ENCODE results near the gene SYTL1. TPM values are rescaled to one million over a fixed set of nuclear protein-coding genes. Genes with fewer than 3 reads are reported as not detected.

Gene SYTL1
- total and polyA plus RNA-seq, 9 of the 15 experiments (the other 6 are each of a cell fraction or from before 2014, with no cell fraction given), result 0.04 to 9.3 (median 1.7) TPM

DNA sequence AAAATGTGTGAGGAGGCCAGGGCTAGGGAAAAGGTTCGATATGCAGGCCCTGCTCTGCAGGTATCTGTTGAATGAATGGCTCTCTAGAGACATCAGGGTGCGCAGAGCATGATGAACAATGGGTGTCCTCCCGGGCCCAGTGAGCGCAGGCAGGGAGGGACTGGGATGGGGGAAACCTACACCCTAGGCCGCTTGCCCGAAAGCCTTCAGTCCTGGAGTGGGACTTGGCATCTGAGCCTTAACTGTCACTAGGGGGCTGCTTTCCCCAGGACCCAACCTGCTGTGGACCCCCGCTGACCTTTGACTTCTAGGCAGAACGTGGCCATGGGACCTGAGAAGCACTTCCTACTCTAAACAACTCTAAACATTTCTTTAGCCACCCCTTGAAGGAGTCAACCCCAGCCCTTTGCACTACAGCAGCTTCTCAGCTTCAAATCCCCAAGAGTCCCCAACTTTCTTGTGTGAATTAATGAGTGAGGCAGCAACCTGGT lies 25.4 kb downstream of the SYTL1 start (continued):
- TF ChIP-seq KDM5B (IDR thresholded peaks at IDR 0.05; ENCODE audit: insufficient replicate concordance, low read depth, low read length), result no peak

GRCh38 chr1:27368869-27369582 lies 27.2 kb downstream of the SYTL1 start:
- H3K4me1 ChIP-seq (replicated peaks in 1 of 2; ENCODE audit: control insufficient read depth in 2 of 2, insufficient read depth in 2 of 2, low read length in 2 of 2), result peaks cover 20 to 52% of the 10 kb centered on the region in 2 experiments; a peak in 4 of 5 replicates
- H3K79me2 ChIP-seq (ENCODE audit: control insufficient read depth, insufficient read depth, low read length), result no peaks in the 10 kb centered on the region
- peak overlapping the region in 1 of 2 experiments; percentile 62; a peak in 1 of 4 replicates for H3K9ac ChIP-seq (ENCODE audit: insufficient read depth in 1 of 2, low read depth in 2 of 2, low read length in 2 of 2)
- no peaks in the 10 kb centered on the region for H3K9me1 ChIP-seq (ENCODE audit: control insufficient read depth, insufficient read depth, low read length)
- DNase-seq (ENCODE audit: extremely low read depth in 1 of 4, low spot score in 3 of 4), result no peak
- H3K9me3 ChIP-seq (replicated peaks; ENCODE audit: control insufficient read depth, insufficient read depth, low read depth, low read length), result no peaks in the 10 kb centered on the region
- H4K20me1 ChIP-seq (replicated peaks; ENCODE audit: control insufficient read depth, insufficient read depth, low read length), result no peaks in the 10 kb centered on the region; the same call in 1 of the 2 replicates
- no peaks in the 10 kb centered on the region for H3K27me3 ChIP-seq (ENCODE audit: control insufficient read depth in 2 of 2, insufficient read depth in 2 of 2, low read length in 2 of 2)
- no peak overlapping the region for H3K27ac ChIP-seq (ENCODE audit: extremely low read depth, low read depth, low read length)
- no peak for ATAC-seq
- H3K4me2 ChIP-seq (ENCODE audit: insufficient read depth, low read length), result no peak overlapping the region
- POLR2A ChIA-PET, result interaction anchor here (0.6 to 1.8 kb wide), 5 partner anchors 10 to 890 kb away, joined by 3 to 5 read pairs (median 3); no protein-coding TSS in a partner anchor
- intact Hi-C loops (cut with micrococcal nuclease) (loop anchor here (10.0 kb wide), 1 partner anchor 174 kb away; no protein-coding TSS in a partner anchor), in situ Hi-C loops (cut with MboI) (no loop called here)
- H2AFZ ChIP-seq (ENCODE audit: low read depth, low read length), result no peak overlapping the region
- CTCF ChIA-PET (ENCODE audit: low intra/inter-chr PET ratio), result interaction anchor here (1.1 to 1.2 kb wide), 2 partner anchors 36 to 267 kb away, joined by 3 read pairs; no protein-coding TSS in a partner anchor
- H3K36me3 ChIP-seq (ENCODE audit: control insufficient read depth, insufficient read depth, low read length), result no peaks in the 10 kb centered on the region
- TF ChIP-seq ZNF263 (CRISPR knock-in tag; IDR thresholded peaks at IDR 0.05; ENCODE audit: borderline replicate concordance), result 0 out of 2 replicates have a peak, but pooled peaks have one; percentile 16
- no peak for TF ChIP-seq MYNN (IDR thresholded peaks at IDR 0.05)
- TF ChIP-seq MYNN (CRISPR knock-in tag; IDR thresholded peaks at IDR 0.05), result no peak
- TF ChIP-seq SMARCA4 (IDR thresholded peaks at IDR 0.05), result 0 out of 2 replicates have a peak, but pooled peaks have one; percentile 14
- TF ChIP-seq DEAF1 (CRISPR knock-in tag; IDR thresholded peaks at IDR 0.05), result no peak
- no peak for TF ChIP-seq PREB (CRISPR knock-in tag; IDR thresholded peaks at IDR 0.05)
- TF ChIP-seq CTCF (IDR thresholded peaks at IDR 0.05 in 2 of 3, conservative IDR thresholded peaks at IDR 0.05 in 1 of 3; ENCODE audit: insufficient read depth in 2 of 3, low read depth in 1 of 3, low read length in 3 of 3), result peak in 2 of 3 experiments; percentile 32 to 59; a peak in 3 of 6 replicates
- peak; percentile 71 for TF ChIP-seq ZNF24 (IDR thresholded peaks at IDR 0.05)
- TF ChIP-seq RAD21 (CRISPR knock-in tag; conservative IDR thresholded peaks at IDR 0.05 in 1 of 2, IDR thresholded peaks at IDR 0.05 in 1 of 2), result peak in 1 of 2 experiments; percentile 40; a peak in 1 of 4 replicates
- peak; percentile 36 for TF ChIP-seq CBFA2T3 (IDR thresholded peaks at IDR 0.05)
- no peak for TF ChIP-seq BRCA1 (IDR thresholded peaks at IDR 0.05)
- TF ChIP-seq BRCA1 (CRISPR knock-in tag; IDR thresholded peaks at IDR 0.05), result 0 out of 2 replicates have a peak, but pooled peaks have one; percentile 51
- TF ChIP-seq ZNF644 (tag; IDR thresholded peaks at IDR 0.05; ENCODE audit: low read depth), result no peak
- TF ChIP-seq RAD51 (IDR thresholded peaks at IDR 0.05; ENCODE audit: borderline replicate concordance, low read depth), result no peak
- 0 out of 2 replicates have a peak, but pooled peaks have one; percentile 12 for TF ChIP-seq ETV1 (tag; conservative IDR thresholded peaks at IDR 0.05; ENCODE audit: low read depth)
- no peak overlapping the region for H3K4me3 ChIP-seq
- no peak for FAIRE-seq
- BruUV-seq (replicated peaks), result no TSS peak
- 41% methylated on average over 13 of the region's 13 CpGs for WGBS (ENCODE audit: insufficient coverage, low coverage, missing lambda C conversion rate)

All from K562 (cell line).